Activated CD4-positive, CD25-positive, alpha-beta regulatory T cell (primary cell): ENCODE measurements around the gene ABCG1.

ENCODE experiments used
- DNase-seq, 4 experiments: peaks; one replicate each; lab custom pipeline; 2025; lab: John Stamatoyannopoulos, UW

The ABCG1 gene

DNA sequence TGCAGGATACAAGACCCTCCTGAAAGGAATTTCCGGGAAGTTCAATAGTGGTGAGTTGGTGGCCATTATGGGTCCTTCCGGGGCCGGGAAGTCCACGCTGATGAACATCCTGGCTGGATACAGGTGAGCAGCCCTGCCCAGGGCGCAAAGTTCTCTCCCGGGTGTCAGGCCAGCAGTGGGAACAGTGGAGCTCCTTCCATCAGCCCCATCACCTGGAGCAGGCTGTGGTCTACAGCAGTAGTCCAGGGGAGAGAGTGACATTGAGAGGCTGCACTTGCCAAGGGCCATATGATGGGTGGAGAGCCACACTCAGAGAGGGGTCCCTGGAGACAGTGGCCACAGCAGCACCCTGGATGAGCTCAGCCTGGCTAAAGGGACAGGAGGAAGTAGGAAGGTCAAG lies 52.1 kb downstream of the ABCG1 start:
- no peak for DNase-seq

DNA sequence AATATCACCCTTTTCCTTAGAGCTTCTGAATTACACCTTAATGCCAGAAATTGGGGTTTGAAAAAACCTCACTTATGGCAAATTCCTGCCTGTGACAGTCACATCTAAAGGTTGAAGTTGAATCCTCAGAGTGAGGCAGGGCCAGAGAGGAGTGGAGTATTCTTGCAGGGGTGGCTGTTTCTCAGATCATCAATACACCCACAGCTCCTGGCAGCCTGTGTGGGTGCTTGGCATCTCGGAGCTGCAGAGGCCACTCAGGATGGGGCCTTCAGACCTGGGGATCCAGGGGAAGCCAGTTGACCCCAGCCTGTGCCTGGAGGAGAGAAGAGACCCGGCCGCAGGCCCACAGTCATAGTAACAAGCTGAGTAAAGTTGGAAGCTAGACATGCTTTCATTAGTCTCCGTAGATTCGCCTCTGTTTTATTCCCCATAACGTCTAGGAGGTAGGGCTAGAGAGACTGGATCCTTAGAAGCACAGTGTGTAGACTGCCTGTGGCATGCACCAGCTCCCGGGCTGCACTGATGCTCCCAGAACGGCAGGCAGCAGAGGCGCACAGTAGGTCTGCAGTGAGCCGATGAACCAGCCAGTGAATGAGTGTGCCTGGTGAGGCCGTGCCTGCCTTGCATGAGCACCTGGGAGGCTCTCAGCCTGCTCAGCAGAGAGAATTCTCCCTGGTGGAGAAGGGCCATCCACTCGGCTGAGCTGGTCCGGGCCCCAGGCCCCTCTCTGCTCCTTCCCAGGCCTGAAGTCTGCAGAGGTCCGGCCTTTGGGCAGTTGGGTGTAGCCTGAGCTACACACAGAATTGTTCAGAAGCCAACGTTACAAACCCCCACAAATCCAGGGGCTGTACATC lies 53.4 kb downstream of the ABCG1 start:
- DNase-seq: no peak

DNA sequence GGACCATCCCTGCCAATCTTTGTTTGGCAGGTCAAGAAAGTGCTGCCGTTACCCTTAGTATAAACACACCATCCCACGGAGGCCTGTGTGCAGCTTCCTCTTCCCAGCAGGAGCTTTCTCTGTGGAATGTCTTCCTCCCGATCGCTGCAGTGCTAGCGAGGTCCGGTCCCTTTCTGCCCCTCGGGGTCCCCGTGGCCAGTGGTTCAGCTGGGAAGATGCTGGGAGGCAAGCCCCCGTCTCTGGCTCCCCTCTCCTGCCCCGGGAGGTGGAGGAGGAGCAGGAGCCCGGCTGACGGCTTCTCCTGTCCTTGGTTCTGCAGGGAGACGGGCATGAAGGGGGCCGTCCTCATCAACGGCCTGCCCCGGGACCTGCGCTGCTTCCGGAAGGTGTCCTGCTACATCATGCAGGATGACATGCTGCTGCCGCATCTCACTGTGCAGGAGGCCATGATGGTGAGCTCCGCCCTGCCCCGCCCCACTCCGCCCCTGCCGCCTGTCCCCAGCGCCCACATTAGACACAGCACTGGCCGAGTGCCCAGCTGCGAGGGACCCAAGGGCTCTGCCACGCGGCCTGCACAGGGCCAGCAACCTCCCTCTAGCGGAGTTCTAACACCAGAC lies 54.2 kb downstream of the ABCG1 start:
- DNase-seq: no peak

DNA sequence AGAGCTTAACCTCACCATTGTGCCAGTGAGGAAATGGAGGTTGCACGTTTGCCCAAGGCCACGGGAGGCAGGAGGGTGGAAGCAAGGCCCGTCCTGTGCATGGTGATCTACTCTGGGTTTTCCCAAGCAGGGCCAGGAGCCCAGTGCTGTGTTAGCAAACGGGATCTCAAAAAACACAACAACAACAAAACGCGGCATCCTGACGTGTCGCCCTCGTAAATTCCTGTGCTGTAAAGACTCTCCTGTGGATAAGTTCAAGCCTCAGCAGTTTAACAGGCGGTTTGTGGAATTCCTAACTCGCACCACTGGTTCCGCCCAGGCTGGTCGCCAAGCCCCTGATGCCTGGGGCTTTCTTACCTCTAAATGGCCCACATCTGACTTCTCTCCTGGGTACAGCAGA lies 57.1 kb downstream of the ABCG1 start:
- no peak for DNase-seq

GRCh38 chr21:42276526-42277154 lies 57.7 kb downstream of the ABCG1 start:
- DNase-seq: no peak

- no peak for DNase-seq
Observed at GRCh38 chr21:42277593-42277992, 58.7 kb downstream of the ABCG1 start.

DNA sequence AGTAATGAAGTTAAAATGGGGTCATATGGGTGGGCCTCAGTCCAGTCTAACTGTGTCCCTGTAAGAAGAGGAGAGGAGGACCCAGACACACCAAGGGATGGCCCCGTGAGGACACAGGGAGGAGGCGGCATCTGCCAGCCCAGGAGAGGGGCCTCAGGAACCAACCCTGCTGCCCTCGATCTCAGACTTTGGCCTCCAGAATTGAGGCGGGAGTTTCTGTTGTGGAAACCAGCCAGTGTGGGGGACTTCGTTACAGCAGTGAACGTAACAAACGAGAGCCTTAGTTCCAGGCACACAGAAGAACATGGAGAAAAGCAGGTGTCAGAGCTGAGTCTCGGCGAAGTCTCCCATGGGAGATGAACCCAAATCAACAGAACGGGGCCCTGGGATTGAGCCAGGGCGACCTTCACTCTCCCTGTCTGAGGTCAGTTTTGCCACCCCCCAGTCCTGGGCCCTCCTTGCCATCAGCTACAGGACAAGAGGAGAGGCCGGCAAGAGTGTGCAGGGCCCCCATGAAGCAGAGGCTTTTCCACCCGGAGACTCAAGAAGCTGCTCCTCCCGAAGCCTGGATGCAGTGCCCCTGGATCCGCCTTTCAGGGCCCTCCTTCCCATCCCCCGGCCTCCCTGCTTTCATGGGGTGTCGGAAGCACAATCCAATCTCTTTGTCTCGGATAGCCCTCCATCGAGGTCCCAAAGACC lies 59.7 kb downstream of the ABCG1 start:
- no peak for DNase-seq

DNA sequence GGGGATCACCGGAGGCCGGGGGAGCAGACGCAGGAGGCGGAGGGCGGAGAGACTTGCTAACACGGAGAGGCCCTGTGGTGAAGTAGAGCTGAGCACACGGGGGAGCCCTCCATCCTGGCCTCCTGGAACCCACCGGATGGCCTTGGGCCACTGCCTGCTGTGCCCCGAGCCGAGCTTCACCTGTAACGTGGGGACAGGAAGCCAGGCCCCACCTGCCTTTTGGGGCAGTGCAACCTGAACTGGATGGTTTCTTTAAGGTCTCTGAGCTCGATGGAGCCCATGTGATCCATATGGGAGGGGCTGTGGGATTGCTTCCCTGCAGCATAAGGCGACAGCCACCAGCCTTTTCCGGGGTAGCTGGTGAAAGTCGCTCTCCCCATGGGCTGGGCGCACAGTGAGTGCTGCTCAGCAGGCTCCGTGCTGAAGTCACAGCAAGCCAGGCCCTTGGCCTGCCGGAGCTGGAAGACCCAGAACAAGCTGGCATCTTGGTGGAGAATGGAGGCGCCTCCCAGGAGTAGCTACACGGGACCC lies 60.5 kb downstream of the ABCG1 start:
- no peak for DNase-seq

DNA sequence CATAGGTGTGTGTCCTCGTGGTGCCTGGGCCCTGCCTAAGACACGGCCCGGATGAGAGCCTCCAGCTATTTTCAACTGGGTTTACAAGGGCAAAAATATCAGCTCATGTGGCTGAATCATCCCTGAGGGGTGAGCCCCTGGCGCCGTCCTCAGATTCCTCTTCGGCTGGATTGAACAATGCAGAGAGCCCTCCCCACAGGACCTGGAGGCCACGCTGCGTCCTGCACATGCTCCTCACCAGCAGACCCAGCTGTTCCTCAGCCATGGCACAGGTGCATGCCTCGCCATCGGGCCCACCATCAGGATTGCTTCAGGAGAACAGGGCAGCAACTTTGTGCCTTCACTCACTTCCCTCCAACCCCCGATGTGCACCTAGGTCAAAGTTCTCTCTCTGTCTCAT lies 60.9 kb downstream of the ABCG1 start:
- DNase-seq: no peak

GRCh38 chr21:42280356-42281180 lies 61.6 kb downstream of the ABCG1 start:
- DNase-seq: no peak

GRCh38 chr21:42281181-42281680 lies 62.3 kb downstream of the ABCG1 start:
- no peak for DNase-seq

- DNase-seq: no peak
Observed at GRCh38 chr21:42282021-42282420, 63.1 kb downstream of the ABCG1 start.

GRCh38 chr21:42282715-42283114 lies 63.8 kb downstream of the ABCG1 start:
- no peak for DNase-seq

DNA sequence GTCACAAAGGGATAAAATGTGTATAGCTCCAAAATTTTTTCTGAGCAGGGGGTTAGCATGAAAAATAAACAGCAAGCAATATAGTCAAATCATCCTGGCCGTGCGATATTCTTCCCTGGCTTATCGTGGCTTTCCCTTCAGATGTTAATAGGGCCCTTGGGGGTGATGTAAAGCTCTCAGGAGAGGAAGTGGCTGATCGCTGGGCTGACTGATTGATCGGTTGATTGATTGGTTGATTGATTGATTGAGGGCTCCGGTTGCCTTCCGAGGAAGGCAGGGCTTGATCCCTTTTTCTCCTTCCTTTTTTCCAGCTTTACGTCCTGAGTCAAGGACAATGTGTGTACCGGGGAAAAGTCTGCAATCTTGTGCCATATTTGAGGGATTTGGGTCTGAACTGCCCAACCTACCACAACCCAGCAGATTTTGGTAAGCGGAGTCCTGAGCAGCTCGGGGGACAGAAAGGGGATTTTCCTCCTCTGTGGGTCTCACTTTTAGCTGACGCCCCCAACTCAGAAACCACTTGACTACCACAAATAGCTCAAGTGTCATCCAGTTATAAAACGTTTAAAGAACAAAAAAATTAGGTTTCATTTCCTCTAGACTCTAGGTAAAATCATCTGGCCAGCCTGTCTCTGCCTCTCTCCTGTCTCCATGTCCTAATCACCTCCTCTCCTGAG lies 66.8 kb downstream of the ABCG1 start:
- DNase-seq: no peak

- no peak for DNase-seq
Observed at GRCh38 chr21:42286416-42286815, 67.5 kb downstream of the ABCG1 start.

DNA sequence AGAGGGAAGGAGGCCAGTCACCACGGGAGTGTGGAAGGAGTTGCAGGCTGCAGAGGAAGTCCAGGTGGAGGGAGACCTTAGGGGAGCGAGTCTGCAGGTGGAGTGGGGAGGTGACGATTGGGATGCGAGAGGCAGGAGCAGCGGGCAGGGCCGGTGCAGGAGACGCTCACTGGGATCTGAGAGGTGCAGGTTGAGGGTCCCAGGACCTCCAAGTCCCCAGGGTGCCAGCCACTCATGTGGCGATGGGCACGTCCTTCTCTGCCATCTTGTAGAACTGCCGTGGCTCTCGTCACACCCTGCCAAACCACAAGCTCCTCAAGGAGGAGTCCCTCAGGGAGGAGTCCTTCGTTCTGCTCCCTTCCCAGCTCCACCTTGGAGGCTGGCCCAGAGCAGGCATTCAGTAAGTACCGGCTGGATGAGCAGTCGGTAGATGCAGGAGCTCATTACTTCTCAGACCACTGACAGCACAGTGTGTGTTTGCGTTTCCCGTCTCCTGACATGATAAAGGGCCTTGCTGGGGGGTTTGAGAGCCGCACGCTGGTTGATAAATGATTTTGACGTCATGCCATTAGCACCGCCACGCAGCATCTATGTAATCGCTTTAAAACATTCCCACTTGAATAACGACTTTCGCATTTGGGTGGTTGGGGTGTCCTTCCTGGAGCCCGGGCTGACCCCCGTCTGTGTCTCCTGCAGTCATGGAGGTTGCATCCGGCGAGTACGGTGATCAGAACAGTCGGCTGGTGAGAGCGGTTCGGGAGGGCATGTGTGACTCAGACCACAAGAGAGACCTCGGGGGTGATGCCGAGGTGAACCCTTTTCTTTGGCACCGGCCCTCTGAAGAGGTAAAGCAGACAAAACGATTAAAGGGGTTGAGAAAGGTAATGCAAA lies 68.5 kb downstream of the ABCG1 start:
- DNase-seq: no peak

DNA sequence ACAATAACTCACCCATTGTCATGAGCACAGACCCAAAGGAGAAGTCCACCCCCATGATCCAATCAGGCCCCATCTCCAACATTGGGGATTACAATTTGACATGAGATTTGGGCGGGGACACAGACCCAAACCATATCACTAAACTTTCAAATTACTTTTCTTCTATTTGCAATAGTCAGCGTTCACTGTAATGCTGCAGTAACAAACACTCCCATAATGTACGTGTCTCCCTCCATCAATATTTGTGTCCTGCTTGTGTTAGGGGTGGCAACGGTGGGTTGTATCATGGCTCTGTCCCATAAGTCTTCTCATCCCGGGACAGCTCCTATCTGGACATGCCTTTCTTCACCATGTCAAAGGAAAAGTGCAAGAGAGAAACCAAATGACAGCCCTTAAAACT lies 70.0 kb downstream of the ABCG1 start:
- no peak for DNase-seq

DNA sequence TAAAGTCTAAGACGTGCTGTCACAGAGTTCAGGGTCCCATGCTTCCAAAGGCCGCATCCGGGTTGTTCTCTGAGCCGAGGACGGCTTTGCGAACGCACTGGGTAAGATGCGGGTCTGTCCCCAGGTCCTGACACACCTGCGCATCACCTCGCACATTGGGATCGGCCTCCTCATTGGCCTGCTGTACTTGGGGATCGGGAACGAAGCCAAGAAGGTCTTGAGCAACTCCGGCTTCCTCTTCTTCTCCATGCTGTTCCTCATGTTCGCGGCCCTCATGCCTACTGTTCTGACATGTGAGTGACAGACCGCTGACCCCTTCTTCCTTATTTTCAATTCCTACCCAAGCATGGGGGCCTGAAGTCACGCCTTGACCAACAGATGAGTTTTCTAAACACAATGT lies 71.0 kb downstream of the ABCG1 start:
- DNase-seq: no peak

DNA sequence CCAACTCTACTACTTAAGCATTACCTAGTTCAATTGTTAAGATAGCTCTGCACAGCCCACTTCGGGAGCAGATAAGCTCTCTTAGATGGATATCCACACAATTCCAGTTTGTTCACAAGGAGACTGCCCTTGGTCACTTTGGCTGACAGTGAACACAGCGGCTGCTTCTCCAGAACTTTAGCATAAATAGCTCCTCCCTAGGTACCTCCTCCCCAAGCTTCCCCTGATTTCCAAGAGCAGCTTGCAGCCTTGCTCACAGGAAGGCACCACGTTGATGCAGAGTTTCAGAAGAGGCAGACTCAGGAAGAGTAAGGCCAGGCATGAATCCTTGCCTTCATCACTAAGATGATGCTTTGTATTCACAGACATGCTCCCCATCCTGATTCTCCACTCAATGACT lies 71.6 kb downstream of the ABCG1 start:
- no peak for DNase-seq
